AG09319 (cell line): ENCODE data around the gene RGMA.

ENCODE experiments used
- DNase-seq: peaks from one replicate; pipeline ENCODE4 v3.0.0-alpha.2; 2010; ENCODE audit warnings: low read depth; ENCODE audit errors: extremely low read depth
- CTCF ChIP-seq: IDR thresholded peaks from 2 replicates; pipeline ENCODE4 v1.5.1; 2011; ENCODE audit warnings: low read depth, mild to moderate bottlenecking, inconsistent platforms, low read length, moderate library complexity

Gene RGMA

GRCh38 chr15:93017526-93017925 is 71.5 kb downstream of the RGMA start:
- no peak for TF ChIP-seq CTCF
- DNase-seq = peak; percentile 30

GRCh38 chr15:93012786-93013185 is 76.2 kb downstream of the RGMA start:
- DNase-seq = no peak
- TF ChIP-seq CTCF = no peak

- no peak for DNase-seq
- no peak for TF ChIP-seq CTCF
Observed at GRCh38 chr15:93007994-93008393, 81.0 kb downstream of the RGMA start.

GRCh38 chr15:93005133-93005532 is 83.9 kb downstream of the RGMA start:
- no peak for DNase-seq
- TF ChIP-seq CTCF = no peak

GRCh38 chr15:93001881-93002280 is 87.1 kb downstream of the RGMA start:
- TF ChIP-seq CTCF = no peak
- DNase-seq = no peak

GRCh38 chr15:93001156-93001555 is 87.9 kb downstream of the RGMA start:
- no peak for DNase-seq
- no peak for TF ChIP-seq CTCF

- no peak for TF ChIP-seq CTCF
- no peak for DNase-seq
Observed at GRCh38 chr15:92997821-92998220, 91.2 kb downstream of the RGMA start.
